ENCODE measurements around the gene GPI. TPM values are rescaled to one million over a fixed set of nuclear protein-coding genes. Genes with fewer than 3 reads are reported as not detected.

The GPI gene
- total and polyA plus RNA-seq, 9 of the 15 experiments (the other 6 are each of a cell fraction or from before 2014, with no cell fraction given) = 88.3 to 358 (median 122) TPM

GRCh38 chr19:34327851-34328250, 37.1 kb upstream of the GPI start (continued):
- 0 out of 4 replicates have a peak, but pooled peaks of 1 of the 2 experiments have one; percentile 32 for TF ChIP-seq MLLT1 (IDR thresholded peaks at IDR 0.05)
- TF ChIP-seq UBTF (IDR thresholded peaks at IDR 0.05; ENCODE audit: borderline replicate concordance in 1 of 2, low read depth in 2 of 2, low read length in 2 of 2) = peak in 1 of 2 experiments; percentile 74; a peak in 1 of 4 replicates
- peak; percentile 76 for TF ChIP-seq LEF1 (IDR thresholded peaks at IDR 0.05)
- peak; percentile 78 for TF ChIP-seq CXXC5 (CRISPR knock-in tag; IDR thresholded peaks at IDR 0.05)
- TF ChIP-seq GABPA (tag; conservative IDR thresholded peaks at IDR 0.05; ENCODE audit: low read depth) = peak; percentile 77
- peak; percentile 74 for TF ChIP-seq MYC (IDR thresholded peaks at IDR 0.05; ENCODE audit: low read depth, low read length)
- TF ChIP-seq MYC (CRISPR knock-in tag; IDR thresholded peaks at IDR 0.05; ENCODE audit: borderline replicate concordance, low read depth) = no peak
- TF ChIP-seq ZBTB7A (IDR thresholded peaks at IDR 0.05; ENCODE audit: borderline replicate concordance, control insufficient read depth, low read depth, low read length) = peak; percentile 62; the same call in 1 of the 2 replicates
- peak; percentile 69; the same call in 1 of the 2 replicates for TF ChIP-seq TRIM28 (IDR thresholded peaks at IDR 0.05)
- TF ChIP-seq SMAD4 (CRISPR knock-in tag; conservative IDR thresholded peaks at IDR 0.05) = peak; percentile 100
- TF ChIP-seq CREB1 (IDR thresholded peaks at IDR 0.05) = no peak
- no peak for TF ChIP-seq CREB1 (CRISPR knock-in tag; IDR thresholded peaks at IDR 0.05)
- TF ChIP-seq TOE1 (IDR thresholded peaks at IDR 0.05; ENCODE audit: borderline replicate concordance) = 0 out of 2 replicates have a peak, but pooled peaks have one; percentile 50
- TF ChIP-seq TOE1 (CRISPR knock-in tag; IDR thresholded peaks at IDR 0.05; ENCODE audit: borderline replicate concordance, low read depth) = no peak
- peak; percentile 68; the same call in 1 of the 2 replicates for TF ChIP-seq ETS1 (conservative IDR thresholded peaks at IDR 0.05; ENCODE audit: control insufficient read depth, low read depth, low read length)
- no peak for TF ChIP-seq MIER1 (IDR thresholded peaks at IDR 0.05; ENCODE audit: low read depth)
- TF ChIP-seq ARID1B (IDR thresholded peaks at IDR 0.05) = peak; percentile 72
- TF ChIP-seq ELF2 (CRISPR knock-in tag; IDR thresholded peaks at IDR 0.05) = 0 out of 2 replicates have a peak, but pooled peaks have one; percentile 24
- peak; percentile 27; the same call in 1 of the 2 replicates for TF ChIP-seq TEAD4 (IDR thresholded peaks at IDR 0.05; ENCODE audit: low read length)
- TF ChIP-seq TEAD4 (CRISPR knock-in tag; IDR thresholded peaks at IDR 0.05; ENCODE audit: borderline replicate concordance) = no peak
- TF ChIP-seq NCOR1 (IDR thresholded peaks at IDR 0.05) = peak; percentile 89
- no peak for TF ChIP-seq GTF2E2 (tag; IDR thresholded peaks at IDR 0.05)
- peak; percentile 59 for TF ChIP-seq SOX6 (IDR thresholded peaks at IDR 0.05)
- peak; percentile 95 for TF ChIP-seq CTBP1 (IDR thresholded peaks at IDR 0.05; ENCODE audit: borderline replicate concordance)
- no peak for TF ChIP-seq ZNF134 (CRISPR knock-in tag; conservative IDR thresholded peaks at IDR 0.05)
- TF ChIP-seq ETV6 (IDR thresholded peaks at IDR 0.05; ENCODE audit: borderline replicate concordance in 1 of 2, low read depth in 2 of 2, low read length in 1 of 2) = peak; percentile 61 to 86; a peak in 3 of 4 replicates
- TF ChIP-seq ETV6 (CRISPR knock-in tag; IDR thresholded peaks at IDR 0.05; ENCODE audit: borderline replicate concordance) = no peak

Measured in K562 (cell line).